Stimulated activated CD4-positive, alpha-beta T cell treated with anti-CD3 and anti-CD28 coated beads, Interleukin-15, amount 100 ng/mL, for 48 hours (primary cell): ENCODE data around the gene PSKH1.
"Not testable (repeated sequence)": the region's sequence is repeated elsewhere in the genome, so short reads cannot be mapped to it uniquely, and the experiment has no call there.

Experiments used
- DNase-seq, 2 donors: peaks; one replicate each; pipeline ENCODE4 v3.0.0-alpha.2; 2020; ENCODE audit warnings: low read depth in 2 of 2

The PSKH1 gene

DNA sequence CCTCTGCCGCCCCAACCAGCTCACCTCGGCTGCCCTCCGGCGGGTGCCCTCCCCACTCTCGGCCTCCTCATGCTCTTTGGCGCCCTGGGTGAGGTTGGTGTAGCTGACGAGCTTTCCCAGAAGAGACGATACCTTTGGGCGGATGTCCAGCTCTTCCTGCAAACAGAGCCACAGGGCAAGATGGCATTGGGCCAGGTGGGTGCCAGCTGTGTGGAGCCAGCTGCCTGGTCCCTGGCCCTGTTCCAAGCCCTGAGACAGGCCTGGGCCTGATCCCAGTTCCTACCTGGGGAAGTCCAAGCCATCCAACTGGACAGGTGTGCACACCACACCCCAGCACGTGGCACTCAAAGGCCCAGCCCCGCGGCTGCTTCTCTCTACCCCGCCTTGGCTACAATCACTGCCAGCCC, 68.5 kb downstream of the PSKH1 start:
- DNase-seq: no peak

DNA sequence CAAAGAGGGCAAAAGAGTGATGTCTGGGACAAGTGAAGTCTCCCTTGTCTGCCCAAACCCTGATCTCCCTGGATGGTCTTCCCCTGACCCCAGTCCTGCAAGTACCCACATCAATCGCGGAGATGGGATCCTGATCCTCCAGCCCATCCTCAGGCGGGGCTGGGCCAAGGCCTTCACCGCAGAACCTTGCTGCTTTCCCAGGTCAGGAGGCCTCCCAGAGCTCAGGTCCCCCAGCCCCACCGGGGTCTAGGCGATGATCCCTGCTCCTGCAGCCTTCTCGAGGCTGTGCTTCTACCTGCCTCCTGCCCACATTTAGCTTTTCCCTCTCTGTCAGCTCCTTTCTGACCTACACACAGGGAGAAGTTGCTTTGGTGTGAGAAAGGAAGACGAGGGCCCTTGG, 69.1 kb downstream of the PSKH1 start:
- DNase-seq: no peak

DNA sequence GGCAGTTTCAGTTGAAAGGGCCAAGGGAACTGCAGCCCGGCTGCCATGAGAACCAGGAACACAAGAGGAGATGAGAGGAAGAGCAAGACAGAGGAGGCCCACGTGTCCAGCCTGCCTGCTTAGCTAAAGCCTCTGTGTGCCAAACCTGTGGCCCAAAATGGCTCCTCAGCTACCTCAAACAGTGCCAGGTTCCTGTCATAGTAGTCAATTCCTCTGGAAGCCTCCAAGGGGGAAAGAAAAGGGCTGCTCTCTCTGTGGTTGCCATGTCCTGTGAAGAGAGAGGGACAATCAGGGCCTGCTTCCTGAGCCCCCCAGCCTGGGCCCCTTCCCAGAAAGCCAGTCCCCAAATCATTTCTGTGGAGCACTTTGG, 70.2 kb downstream of the PSKH1 start:
- no peak for DNase-seq

DNA sequence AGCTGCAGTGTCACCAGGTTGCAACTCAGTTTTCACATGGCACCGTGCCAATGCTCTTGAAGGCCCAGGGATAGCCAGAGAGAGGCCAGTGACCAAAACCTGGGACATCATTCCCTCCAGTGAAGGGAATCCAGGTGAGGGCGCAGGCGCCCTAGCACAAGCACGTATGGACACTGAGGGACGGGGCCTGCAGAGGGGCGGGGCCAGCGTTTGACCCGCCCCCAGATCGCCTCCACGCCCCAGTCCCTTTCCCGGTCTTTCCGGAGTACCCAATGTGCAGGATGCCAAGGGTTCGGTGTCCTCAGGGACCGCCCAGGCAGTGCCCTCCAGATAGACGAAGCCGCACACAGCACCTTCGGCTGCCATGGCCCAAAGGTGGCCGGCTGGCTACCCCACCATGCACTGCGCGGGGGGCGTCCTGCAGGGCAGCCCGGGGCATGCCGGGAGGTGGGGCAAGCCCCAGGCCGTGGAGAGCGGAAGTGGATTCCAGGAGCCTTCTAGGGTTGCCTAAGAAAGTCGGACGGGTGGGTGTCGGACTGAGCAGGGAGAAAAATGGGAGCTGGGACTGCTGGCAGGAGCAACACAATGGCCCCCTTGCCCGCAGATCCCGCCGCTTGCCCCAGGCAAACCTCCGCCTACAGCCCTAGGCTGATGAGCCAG, 70.7 kb downstream of the PSKH1 start:
- no peak for DNase-seq

DNA sequence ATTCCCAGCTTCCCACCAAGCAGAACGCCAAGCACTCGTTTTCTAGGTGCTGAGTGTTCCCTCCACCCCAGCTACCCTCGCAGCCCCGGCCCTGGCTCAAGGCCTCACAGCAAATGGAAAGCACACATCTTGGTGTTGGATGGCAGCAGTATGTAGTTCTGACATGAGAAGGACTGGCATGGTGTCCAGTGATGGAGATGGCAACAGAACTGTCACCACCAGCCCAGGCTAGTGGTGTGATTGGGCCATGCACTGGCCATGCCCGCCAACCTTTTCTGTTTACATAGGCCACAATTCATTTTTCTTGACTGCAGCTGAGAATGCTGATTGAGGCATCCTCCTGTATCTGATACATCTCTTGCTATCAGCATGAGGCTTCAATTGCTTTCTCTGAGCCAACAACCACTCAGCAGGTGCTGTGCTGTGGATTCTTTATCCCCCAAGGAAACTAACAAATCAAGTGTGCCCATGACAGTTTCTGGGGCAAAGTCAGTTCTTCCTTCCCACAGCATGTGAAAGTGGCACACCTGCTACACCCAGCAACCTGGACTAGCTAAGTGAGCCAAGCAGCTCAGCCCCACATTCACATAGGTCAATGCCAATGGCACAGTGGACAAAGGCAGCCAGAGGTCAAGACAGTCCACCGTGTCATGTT, 71.5 kb downstream of the PSKH1 start:
- no peak for DNase-seq

DNA sequence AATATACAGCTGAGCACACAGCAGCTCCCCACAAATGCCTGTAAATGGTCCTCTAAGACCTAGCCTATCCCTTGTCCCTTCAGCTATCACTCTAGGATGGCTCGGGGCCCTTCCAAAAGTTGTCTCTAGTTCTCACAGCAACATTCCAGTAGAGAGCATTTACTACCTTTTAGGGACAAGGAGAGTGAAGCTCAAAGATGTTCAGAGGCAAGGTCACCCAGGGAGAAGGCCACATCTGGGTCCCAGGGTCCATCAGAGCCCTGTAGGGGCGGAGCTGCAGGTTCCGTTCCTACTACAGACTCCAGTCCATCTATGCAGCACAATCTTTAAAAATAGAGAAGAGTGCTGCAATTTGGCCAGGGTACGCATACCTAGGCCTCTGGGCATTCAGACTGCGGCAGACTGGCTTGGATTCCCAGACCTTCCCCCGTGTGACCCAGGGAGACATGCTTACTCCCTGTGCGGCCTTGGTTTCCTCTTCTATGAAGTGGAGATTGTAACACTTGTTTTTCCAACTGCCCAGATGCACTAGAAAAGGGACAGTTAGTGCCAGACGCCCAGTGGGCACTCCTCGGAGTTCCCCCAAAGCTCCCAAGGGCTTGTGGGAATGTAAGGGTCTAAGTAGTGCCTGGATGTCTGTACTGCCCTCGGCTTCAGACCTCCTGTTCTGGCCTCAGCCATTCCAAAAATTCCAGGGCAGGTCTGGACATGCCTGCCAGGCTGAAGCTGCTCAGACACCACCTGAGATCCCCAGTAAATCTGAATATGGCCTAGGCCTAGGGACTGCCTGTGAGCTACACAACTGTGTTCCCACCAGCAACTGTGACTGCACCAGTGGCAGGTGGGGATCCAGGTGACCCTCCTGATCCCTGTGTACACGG, 72.9 kb downstream of the PSKH1 start:
- no peak for DNase-seq

DNA sequence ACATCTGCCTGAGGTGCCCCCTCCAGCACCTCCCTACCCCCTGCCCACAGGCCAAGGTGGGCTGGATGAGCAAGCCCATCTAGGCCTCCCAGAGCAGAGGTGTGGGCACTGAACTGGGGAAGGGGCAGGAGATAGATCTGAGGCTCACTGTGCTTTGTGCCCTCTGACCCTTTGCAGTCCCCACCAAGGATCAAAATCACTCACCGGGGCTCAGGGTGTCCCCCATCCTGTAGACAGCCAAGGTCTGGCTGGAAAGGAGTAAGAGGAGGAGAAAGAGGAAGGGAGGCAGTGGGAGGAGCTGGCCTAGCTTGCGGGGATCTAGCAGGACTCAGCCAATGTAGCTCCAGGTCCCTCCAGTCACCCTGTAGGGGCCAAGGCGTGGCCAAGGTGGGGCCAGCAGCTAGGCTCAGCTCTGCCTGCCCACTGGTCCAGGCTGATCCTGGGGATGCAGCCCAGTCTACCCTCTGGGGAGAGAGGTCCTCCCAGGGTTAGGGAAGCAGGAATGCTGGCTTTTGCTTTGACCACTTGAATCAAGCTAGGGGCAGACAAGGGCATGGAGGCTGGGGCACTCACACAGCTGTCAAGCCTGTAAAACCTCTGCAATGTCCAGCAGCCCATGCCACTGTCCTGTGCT, 73.6 kb downstream of the PSKH1 start:
- DNase-seq: no peak

DNA sequence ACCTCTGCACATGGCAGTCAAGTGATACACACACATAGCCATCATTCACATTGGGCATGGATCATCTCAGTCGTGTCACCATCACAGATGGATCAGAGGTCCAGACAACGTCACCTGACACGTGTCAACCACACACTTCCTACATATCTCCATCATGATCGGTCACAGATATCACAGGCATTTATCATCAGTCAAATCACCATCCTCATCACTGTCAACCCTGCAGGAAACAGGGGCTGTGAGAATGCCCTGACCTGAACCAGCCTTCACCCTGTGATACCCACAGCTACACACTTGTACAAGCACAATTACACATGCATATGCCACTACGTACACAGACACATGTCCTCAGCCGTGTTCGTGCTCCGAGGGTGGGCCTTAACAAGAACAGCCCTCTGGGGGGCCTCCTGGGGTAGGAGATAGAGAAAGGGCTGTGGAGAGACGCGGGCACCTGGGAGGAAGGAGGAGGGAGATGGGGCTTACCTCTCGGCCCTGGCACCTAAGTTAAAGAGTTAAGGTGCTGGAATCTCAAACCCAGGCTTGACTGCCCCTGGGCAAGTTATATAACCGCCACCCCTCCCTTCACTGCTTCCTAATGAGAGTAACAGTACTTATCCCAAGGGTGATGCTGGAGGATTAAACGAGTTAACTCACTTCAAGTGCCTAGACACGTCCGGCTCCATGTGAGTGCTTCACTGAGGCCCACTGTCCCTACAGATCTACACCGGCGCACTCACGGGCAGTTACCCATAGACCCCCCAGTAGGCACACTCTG, 74.3 kb downstream of the PSKH1 start:
- peak in 1 of 2 donors; percentile 13 for DNase-seq

DNA sequence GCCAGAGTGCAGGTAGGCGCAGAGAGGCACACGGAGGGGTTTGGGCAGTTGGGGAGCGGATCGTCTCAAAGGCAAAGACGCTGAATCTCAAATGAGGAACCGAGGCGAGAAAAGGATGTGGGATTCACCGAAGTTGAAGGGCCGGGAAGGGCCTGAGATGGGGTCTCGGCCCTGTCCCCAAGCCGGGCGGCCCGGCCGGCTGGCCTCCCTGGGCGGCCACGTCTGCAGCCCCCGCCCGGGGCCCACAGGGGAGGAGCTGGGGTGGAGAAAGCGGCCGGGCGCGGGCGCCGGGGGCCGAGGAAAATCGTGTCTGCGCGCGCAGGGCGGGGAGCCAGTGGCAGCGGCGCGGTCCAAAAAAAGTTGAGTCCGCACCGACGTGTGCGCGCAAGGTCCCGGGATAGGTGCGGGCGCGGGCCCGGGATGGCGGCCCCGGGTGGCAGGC, 74.9 kb downstream of the PSKH1 start:
- no peak for DNase-seq

DNA sequence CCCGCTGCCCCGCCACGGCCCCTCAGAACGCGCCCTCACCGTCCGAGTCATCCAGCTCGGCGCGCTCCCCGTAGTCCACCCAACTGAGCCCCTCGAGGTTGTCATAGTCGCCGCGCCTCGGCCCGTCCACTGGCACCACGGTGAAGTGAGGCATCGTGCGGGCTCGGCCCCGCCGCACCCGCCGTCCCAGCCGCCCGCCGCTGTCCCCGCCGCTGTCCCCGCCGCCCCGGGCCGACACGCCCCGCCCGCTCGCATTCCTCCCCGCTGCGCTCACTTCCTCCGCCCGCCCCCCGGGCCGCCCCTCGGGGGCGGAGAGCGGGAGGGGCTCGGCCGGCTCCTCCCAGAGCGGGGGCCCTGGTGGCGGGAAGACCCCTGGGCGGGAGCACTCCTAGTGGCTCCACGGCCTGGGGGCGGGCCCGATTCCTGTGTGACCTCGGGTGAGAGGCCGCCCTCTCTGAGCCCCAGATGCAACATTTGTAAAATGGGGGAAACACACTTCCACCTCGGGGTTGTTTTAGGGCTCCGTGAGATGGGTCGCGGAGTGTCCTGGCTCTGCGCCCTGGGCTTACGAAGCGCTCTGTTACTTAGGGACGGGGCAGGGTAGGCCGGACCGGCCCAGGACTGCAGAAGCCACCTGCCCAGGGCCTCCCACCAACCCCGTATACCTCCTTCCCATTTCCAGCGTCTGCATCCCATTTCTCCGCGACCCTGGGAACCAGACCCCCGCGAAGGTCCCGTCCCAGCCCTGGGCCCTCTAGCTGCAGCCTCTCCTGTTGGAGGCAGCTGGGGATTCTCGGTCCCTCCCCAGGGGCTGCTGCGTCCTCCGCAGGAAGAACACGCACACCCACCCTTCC, 75.6 kb downstream of the PSKH1 start, which contains the start of gene SLC12A4:
Gene SLC12A4, minus strand, starts transcription at position 238 of the 854 bp plus-strand sequence. Its CDS starts 84 bp downstream, at position 154.
- peak; percentile 84 to 89 for DNase-seq

DNA sequence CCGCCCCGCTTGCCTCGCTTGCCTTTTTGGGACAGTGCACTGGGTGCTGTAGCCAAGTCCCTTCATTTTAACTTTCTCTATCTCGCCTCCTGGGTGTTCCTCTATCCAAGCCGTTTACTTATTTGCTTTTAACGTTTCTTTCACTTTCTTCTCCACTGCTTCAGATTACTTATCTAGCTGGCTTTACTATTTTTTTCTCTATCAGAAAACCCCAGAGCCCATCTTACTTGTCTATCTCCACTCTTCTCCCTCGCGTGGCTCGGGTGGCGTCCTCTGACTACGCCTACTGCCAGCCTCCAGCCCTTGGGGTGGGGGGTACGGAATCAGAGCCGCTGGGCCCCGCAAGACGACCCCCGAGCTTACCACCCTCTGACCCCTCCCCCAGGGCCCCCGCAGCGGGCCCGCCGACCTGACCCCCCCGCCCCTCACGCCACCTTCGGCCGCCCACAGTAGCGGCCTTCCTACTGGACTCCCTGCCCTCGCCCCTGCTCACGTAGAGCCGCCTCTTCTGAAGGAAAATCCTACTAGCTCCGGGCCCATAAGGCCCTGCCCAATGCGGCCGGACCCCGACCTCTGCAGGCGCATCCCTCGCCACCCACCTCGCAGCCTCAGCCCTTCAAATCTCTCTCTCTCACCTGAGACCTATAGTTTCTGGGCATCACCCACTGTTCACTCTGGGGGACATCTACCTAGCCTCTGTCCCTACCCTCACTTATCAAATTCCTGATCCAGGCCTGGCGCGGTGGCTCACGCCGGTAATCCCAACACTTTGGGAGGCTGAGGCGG, 76.4 kb downstream of the PSKH1 start:
- DNase-seq: no peak

DNA sequence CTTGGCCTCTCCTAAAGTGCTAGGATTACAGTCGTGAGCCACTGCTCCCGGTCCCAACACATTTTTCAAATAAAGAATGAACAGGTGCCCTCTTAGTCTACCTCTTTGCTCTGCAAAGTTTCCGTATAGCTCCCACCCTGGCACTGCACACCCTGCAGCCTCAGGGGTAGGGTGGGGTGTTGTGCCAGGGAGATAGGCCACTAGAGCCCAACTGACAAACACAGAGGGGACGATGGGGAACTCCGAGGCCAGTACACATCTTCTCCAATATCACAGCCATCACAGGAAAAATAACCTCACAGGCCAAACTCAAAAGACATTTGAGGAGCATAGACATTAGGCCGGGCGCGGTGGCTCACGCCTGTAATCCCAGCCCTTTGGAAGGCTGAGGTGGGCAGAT, 78.1 kb downstream of the PSKH1 start:
- DNase-seq: no peak

DNA sequence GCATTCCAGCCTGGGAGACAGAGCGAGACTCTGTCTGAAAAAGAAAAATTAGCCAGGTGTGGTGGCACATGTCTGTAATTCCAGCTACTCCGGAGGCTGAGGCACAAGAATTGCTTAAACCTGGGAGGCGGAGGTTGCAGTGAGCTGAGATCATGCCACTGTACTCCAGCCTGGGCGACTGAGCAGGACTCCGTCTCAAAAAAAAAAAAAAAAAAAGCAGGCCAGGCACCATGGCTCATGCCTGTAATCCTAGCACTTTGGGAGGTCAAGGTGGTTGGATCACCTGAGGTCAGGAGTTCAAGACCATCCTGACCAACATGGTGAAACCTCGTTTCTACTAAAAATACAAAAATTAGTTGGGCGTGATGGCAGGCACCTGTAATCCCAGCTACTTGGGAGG, 79.2 kb downstream of the PSKH1 start:
- not testable (repeated sequence) for DNase-seq

DNA sequence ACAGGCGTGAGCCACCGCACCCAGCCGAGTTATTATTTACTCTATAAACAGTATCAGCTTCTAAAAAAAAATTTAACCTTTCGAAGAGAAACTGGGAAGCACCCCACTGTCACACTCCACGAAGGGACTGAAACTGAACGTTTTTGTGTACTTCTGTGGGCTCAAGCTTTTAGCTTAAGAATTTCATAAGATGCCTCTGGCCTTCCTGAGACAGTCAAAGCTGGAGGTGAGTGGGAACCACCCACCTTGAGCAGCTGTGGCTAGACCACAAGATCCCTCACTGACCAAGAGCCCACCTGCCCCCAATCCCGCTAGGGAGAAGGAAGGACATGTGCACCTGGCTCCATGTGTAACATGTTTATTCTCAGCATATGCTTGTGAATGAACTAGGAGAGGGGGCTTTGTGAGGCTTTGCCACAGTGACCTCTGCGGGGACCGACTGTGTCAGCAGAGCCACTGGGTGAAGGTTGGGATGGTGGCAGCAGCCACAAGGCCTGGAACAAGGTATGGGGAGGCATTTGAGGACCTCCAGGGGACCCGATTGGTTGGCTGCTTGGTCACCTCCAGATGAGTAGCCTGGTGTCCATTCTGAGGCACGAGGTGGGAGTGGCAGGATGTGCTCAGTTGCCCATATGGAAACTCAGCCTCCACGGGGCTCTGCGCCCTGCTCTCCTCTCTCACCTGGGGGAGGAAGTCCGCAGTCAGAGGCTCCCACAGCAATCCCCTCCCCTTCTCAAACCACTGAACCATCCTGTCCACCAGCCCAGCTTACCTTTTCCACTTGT, 82.5 kb downstream of the PSKH1 start:
- DNase-seq: no peak

DNA sequence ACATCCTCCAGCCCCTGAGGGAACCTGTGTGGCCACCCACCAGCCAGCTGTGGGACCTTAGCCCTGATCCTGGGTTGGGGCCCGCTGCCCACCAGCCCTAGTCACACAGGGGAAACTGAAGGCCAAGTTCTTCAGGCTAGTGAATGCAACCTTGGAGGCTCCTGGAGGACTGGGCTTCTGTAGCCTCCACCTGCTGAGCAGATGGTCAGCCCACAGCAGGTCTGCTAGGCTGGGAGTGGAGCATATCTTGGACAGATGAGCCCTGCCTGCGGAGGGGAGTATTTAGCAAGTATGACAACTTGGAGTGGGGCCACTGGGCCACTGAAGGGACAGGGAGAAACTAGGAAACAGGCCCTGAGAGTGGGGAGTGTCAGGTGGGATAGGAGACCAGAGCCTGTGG, 83.2 kb downstream of the PSKH1 start:
- DNase-seq: no peak

DNA sequence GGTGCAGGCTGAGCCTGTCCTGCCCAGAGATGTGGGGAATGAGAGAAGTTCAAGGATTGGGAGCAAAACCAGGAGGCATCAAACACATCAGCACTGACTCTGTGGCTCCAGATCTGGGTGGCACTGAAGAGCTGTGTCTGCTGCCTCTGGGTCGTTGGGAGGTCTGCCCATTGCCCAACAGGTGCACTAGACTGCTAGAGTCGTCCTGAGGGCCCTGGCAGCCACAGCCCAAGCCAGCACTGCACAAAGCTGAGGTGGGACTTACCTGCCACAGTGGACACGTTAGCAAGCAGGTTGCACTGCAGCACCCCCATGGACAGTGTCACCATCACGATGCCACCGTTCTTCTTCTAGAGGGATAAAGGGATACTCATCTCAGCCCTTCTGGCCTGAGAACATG, 84.0 kb downstream of the PSKH1 start:
- DNase-seq: no peak

DNA sequence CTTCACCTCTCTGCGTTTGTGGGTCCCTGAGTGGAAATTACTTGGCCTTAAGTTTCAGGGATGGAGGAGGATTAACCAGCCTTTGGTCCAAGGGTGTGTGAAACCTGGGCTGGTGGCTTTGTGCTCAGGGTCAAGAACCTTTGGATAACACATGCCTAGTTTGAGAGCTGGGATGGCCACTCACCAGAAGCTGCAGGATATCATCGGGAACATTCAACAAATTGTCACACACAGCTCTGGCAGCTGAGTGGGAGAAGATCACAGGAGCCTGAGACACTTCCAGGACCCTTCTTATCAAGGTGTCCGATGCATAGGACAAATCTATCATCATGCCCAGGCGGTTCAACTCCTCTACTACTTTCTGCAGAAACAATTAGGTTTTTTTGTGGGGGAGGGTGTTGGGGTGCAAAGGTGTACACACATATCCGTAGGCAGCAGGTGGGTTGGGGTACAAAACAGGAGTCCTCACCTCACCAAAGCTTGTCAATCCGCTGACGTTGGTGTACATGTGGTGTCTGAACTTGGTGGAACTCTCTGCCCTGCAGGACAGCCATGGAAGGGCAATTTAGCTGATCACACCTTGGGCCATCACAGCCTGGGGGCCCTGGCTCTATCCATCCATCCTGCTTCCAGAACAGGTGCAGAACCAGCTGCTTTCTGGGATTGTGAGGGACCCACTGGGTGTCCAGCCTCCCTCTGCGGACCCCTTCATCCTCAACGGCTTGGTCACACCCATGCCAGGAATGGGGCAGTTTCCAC, 84.6 kb downstream of the PSKH1 start:
- DNase-seq: no peak
